ENCODE results near the gene PEX5L. TPM values are rescaled to one million over a fixed set of nuclear protein-coding genes. Genes with fewer than 3 reads are reported as not detected.

The PEX5L gene
- polyA plus RNA-seq, 1 experiment, result not detected

GRCh38 chr3:179977356-179977755 lies 59.4 kb downstream of the PEX5L start:
- CTCF ChIA-PET, result no interaction called here
- no peak for TF ChIP-seq CTCF (IDR thresholded peaks at IDR 0.05; ENCODE audit: insufficient read depth, low read depth, low read length)
- POLR2A ChIA-PET, result no interaction called here
- no peak for DNase-seq (ENCODE audit: low read depth)
- no peaks in the 10 kb centered on the region for H3K27me3 ChIP-seq (ENCODE audit: control insufficient read depth, insufficient read depth, low read length)
- no peak overlapping the region for H3K4me3 ChIP-seq (ENCODE audit: low read depth, low read length)
- no peaks in the 10 kb centered on the region for H3K36me3 ChIP-seq (ENCODE audit: control insufficient read depth, insufficient read depth, low read length)

- POLR2A ChIA-PET, result no interaction called here
- no peak overlapping the region for H3K4me3 ChIP-seq (ENCODE audit: low read depth, low read length)
- CTCF ChIA-PET, result interaction anchor here (1.0 to 1.4 kb wide), 2 partner anchors 15 to 45 kb away, joined by 3 to 4 read pairs; no protein-coding TSS in a partner anchor
Observed at GRCh38 chr3:179973931-179974361, 62.8 kb downstream of the PEX5L start.

GRCh38 chr3:179972881-179973423 lies 63.8 kb downstream of the PEX5L start:
- H3K27me3 ChIP-seq (ENCODE audit: control insufficient read depth, insufficient read depth, low read length), result no peaks in the 10 kb centered on the region
- ChIA-PET CTCF (interaction anchor here (1.4 kb wide), 1 partner anchor 16 kb away, joined by 4 read pairs; no protein-coding TSS in a partner anchor), POLR2A (no interaction called here)
- H3K4me3 ChIP-seq (ENCODE audit: low read depth, low read length), result no peak overlapping the region
- no peak for DNase-seq (ENCODE audit: low read depth)
- no peaks in the 10 kb centered on the region for H3K36me3 ChIP-seq (ENCODE audit: control insufficient read depth, insufficient read depth, low read length)
- no peak for TF ChIP-seq CTCF (IDR thresholded peaks at IDR 0.05; ENCODE audit: insufficient read depth, low read depth, low read length)

More at GRCh38 chr3:179973931-179974361, 62.8 kb downstream of the PEX5L start:
- no peak for DNase-seq (ENCODE audit: low read depth)
- Histone ChIP-seq H3K36me3 (ENCODE audit: control insufficient read depth, insufficient read depth, low read length) (no peaks in the 10 kb centered on the region), H3K27me3 (ENCODE audit: control insufficient read depth, insufficient read depth, low read length) (no peaks in the 10 kb centered on the region)
- no peak for TF ChIP-seq CTCF (IDR thresholded peaks at IDR 0.05; ENCODE audit: insufficient read depth, low read depth, low read length)

GRCh38 chr3:179971280-179971679 lies 65.5 kb downstream of the PEX5L start:
- no peak for DNase-seq (ENCODE audit: low read depth)
- POLR2A ChIA-PET, result no interaction called here
- no peak overlapping the region for H3K4me3 ChIP-seq (ENCODE audit: low read depth, low read length)
- TF ChIP-seq CTCF (IDR thresholded peaks at IDR 0.05; ENCODE audit: insufficient read depth, low read depth, low read length), result no peak
- H3K27me3 ChIP-seq (ENCODE audit: control insufficient read depth, insufficient read depth, low read length), result no peaks in the 10 kb centered on the region
- CTCF ChIA-PET, result no interaction called here
- no peaks in the 10 kb centered on the region for H3K36me3 ChIP-seq (ENCODE audit: control insufficient read depth, insufficient read depth, low read length)

GRCh38 chr3:179970746-179971145 lies 66.0 kb downstream of the PEX5L start:
- no peak for DNase-seq (ENCODE audit: low read depth)
- Histone ChIP-seq H3K4me3 (ENCODE audit: low read depth, low read length) (no peak overlapping the region), H3K27me3 (ENCODE audit: control insufficient read depth, insufficient read depth, low read length) (no peaks in the 10 kb centered on the region), H3K36me3 (ENCODE audit: control insufficient read depth, insufficient read depth, low read length) (no peaks in the 10 kb centered on the region)
- ChIA-PET POLR2A (no interaction called here), CTCF (no interaction called here)
- no peak for TF ChIP-seq CTCF (IDR thresholded peaks at IDR 0.05; ENCODE audit: insufficient read depth, low read depth, low read length)

All from BJ (cell line).